NT2/D1 (cell line): ENCODE results near the gene KIAA0513.

Experiments
- YY1 ChIP-seq: IDR thresholded peaks from 2 replicates; pipeline ENCODE4 v1.6.1; 2011; ENCODE audit not compliant: insufficient read length, insufficient read depth
- ZNF274 ChIP-seq: IDR thresholded peaks from 2 replicates; pipeline ENCODE4 v1.6.1; 2011; ENCODE audit warnings: mild to moderate bottlenecking, low read depth, low read length

GRCh38 chr16:85133290-85133599 is 105.7 kb downstream of the KIAA0513 start:
- TF ChIP-seq YY1 (no peak), ZNF274 (no peak)
